COLO668 (cell line): ENCODE measurements around the gene CYB5R4.
"Not testable (repeated sequence)": the region's sequence is repeated elsewhere in the genome, so short reads cannot be mapped to it uniquely, and the experiment has no call there.

Experiments used
- DNase-seq: peaks from one replicate; lab custom pipeline; 2025; ENCODE audit not compliant: unreplicated experiment; lab: John Stamatoyannopoulos, UW

The CYB5R4 gene

GRCh38 chr6:83862776-83863471, 3.4 kb downstream of the CYB5R4 start:
- no peak for DNase-seq

GRCh38 chr6:83867043-83867442, 7.6 kb downstream of the CYB5R4 start:
- no peak for DNase-seq

DNA sequence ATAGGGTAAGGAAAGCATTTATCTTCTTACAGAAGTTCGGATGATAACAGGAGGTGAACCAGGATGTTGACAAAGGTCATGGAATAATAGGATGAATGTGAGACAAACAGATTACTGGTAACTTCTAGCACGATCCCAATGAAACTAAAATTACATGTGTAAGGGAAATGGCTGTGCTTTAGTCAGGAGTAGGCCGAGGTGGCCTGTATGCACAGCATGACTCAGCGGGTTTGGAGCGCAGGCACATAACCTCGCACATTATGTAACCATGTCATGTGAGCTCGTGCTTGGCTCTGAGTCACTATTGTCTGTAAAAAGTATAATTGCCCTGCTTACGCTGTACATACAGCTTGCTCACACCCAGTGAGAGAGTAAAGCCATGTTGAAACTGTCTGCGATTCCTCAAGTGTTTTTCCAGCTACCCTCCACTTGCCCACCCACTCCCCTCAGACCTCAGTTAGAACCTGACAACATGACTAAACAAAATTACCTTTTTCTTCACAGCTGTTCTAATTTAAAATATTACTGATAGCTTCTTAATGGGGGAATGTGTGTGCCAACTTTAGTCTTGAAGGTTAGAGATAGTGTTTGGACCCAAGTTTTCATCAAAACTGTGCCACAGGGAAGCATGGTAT, 8.2 kb downstream of the CYB5R4 start:
- DNase-seq: peak; percentile 56

GRCh38 chr6:83868639-83869038, 9.2 kb downstream of the CYB5R4 start:
- DNase-seq: no peak

GRCh38 chr6:83870649-83871048, 11.2 kb downstream of the CYB5R4 start:
- DNase-seq: no peak

DNA sequence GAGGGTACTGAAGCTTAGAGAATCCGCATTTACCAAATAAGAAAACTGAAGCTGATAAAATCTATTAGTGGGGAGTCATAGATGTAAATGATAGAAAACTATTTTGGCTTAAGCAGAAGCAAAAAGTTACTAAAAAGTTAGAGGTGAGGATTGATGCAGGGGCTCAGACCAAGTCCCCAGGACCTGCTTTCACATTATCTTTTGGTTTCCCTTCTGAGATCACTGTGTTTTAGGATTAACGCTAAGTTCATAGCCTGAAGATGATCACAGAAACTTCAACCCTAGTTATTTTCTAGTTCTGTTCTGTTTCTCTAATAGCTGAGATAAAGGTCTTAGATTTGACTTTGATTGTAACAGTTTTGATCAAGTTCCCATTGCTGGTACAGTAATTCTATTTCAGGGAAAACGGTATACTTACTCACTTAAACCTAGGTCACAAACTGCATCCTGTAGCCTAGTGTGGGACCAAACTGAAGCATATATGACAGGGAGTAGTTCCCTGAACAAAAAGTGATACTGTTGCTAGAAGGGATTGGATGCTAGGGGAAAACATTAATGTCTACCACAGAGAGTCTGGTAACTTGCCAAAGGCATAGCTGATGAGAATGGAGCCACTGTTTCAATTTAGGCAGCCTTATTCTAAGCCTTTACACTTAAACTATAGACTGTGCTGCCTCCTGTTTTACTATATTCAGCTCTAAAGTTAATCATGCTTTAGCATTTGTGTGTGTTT, 13.1 kb downstream of the CYB5R4 start:
- no peak for DNase-seq

GRCh38 chr6:83873869-83874268, 14.4 kb downstream of the CYB5R4 start:
- DNase-seq: no peak

GRCh38 chr6:83875843-83876242, 16.4 kb downstream of the CYB5R4 start:
- no peak for DNase-seq

- DNase-seq: no peak
These were observed 19.6 kb downstream of the CYB5R4 start for GRCh38 chr6:83878902-83879644.

DNA sequence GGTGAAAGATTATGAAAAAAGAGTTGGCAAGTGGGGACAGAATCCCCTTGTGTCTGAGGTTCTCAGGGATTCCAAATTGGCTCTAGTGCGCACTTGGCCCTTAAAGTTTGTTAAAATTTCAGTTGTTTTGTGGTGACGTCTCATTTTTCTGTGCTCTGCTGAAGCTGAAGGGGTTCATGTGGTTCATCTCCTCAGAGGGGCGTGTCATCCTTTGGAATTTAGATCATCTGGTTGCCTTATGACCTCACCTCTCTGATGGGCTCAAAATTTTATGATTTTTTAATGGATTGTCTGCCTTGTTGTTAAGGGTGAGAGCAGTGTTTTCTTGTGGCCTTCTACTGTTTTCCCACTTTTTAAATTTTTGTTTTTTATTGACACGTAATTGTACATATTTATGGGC, 20.3 kb downstream of the CYB5R4 start:
- no peak for DNase-seq

DNA sequence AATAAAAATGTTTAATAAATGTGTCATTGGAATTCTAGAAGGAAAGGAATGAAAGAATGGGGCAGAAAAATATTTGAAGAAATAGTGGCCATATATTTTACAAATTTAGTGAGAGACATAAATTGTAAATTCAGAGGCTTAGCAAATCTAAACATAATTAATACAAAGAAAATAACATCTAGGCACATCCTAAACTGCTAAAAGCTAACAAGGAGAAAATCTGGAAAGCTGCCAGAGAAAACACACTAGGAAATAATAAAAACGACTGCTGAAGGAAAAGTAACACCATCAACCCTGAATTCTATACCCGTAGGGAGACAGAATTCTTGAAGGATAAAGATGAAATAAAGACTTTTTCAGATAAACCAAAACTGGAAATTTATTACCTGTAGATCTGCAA, 23.8 kb downstream of the CYB5R4 start:
- no peak for DNase-seq

DNA sequence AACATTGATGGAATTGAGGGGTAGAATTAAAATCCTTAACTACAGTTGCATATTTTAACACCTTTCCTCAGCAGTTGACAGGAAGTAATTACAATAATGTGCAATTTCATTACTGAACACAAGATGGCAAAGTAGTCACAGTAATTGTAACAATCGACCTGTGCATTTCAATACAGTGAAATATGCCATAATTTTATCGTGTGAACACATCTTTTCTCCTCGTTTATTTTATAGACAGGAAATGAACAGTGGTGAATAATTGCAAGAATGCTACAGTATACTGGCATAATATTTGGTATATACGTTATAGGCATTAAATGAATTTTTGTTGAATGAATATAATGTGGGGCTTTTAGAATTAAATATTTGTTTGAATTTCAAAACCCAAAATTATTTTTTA, 25.0 kb downstream of the CYB5R4 start:
- DNase-seq: no peak

DNA sequence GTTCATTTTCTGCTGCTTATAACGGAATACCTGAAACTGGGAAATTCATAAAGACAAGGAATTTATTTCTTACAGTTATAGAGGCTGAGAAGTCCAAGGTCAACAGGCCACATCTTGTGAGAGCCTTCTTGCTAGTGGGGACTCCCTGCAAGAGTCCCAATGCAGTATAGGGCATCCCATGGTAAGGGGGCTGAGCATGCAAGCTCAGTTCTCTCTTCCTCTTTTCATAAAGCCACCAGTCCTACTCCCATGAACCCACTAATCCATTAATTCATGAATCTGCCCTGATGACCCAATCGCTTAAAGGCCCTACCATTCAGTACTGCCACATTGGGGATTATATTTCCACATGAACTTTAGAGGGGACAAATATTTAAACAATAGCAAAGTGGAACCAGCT, 26.5 kb downstream of the CYB5R4 start:
- DNase-seq: no peak

- no peak for DNase-seq
These were observed 30.1 kb downstream of the CYB5R4 start for GRCh38 chr6:83889621-83890020.

DNA sequence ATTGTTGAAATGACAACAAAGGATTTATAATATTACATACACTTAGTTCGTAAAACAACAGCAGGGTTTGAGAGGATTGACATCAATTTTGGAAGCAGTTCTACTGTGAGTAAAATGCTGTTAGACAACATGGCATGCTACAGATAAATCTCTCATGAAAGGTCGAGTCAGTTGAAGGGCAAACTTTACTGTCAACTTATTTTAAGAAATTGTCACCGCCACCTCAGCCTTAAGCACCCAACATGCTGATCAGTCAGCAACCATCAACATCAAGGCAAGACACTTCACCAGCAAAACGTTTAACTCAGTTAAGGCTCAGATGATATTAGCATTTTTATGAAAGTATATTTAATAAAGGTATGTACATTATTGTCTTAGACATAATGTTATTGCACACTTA, 31.0 kb downstream of the CYB5R4 start:
- DNase-seq: no peak

DNA sequence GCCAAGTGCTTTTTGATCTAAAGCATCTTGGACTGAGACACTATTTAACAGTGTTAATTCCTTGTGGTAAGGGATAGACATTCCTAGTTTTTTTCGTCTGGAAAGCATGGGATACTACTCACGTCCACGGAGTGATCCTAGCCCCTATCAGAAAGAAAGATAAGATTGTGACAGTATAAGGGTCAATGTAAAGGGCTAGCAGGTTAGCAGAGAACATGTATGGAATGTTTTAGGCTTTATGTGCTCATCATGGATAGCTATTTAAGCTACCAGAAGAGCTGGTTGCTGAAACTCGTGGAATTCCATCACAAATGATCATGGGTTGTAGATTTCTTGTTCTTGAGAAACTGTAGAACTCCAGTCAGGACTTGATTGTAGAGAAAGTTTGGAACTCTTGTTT, 32.1 kb downstream of the CYB5R4 start:
- no peak for DNase-seq

DNA sequence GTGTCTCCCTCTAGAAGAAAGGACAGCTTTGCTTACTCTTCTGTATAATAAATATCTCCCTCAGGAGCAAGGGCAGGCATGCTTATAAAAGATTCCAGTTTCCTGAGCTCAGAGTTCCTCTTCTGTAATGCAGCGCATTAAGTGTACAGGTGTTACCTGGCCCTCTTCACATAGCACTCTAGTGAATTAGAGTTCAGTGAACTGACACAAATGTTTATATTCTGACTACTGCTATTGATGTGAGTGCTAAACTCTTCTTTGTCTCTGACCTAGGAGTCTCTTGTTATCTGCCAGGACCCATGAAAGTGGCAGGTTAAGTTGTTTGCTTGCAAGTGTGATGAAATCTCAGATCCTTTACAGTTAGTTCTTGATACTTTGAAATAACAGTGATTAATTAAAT, 33.5 kb downstream of the CYB5R4 start:
- no peak for DNase-seq

- DNase-seq: not testable (repeated sequence)
These were observed 37.6 kb downstream of the CYB5R4 start for GRCh38 chr6:83897094-83897493.

- DNase-seq: no peak
These were observed 42.1 kb downstream of the CYB5R4 start for GRCh38 chr6:83901624-83902023.

- no peak for DNase-seq
These were observed 44.9 kb downstream of the CYB5R4 start for GRCh38 chr6:83904395-83904794.

DNA sequence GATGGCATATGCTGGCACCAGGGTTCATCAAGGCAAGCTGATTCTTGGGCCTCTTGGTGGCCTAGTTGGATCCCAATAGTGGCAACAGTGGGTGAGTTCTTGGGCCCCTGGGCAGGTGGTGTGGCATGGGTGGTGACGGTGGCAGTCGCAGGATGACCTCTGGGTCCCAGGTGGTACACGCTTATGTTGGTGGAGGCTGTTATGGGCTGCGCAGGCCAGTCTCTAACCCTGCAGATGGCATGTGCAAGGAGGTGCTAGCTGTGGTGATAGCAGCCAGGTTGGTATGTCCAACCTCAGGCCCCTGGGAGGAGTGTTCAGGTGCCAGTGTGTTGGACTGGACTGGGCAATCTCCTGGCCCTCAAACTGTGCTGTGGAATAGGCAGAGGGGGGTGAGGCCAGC, 46.2 kb downstream of the CYB5R4 start:
- DNase-seq: no peak
